Measurements from ENCODE around the gene ICAM1. TPM values are rescaled to one million over a fixed set of nuclear protein-coding genes. Genes with fewer than 3 reads are reported as not detected.

Gene ICAM1
- total and polyA plus RNA-seq, 8 donors = 2.3 to 15.6 (median 8.7) TPM

- WGBS, 5 donors = 88 to 94% (median 91%) methylated on average over 16 to 19 of the region's 19 CpGs
- TF ChIP-seq EP300 (IDR thresholded peaks at IDR 0.05) (no peak), CTCF (IDR thresholded peaks at IDR 0.05) (no peak), POLR2A (IDR thresholded peaks at IDR 0.05) (no peak), POLR2AphosphoS5 (IDR thresholded peaks at IDR 0.05) (no peak)
- no peak overlapping the region for H3K4me3 ChIP-seq
- DNase-seq = peak in 1 of 2 donors; percentile 56
- H3K9me3 ChIP-seq = no peaks in the 10 kb centered on the region
- no peak overlapping the region for H3K27ac ChIP-seq
- intact Hi-C loops (cut with DNase I; ENCODE audit: low total_unique reads) = loop anchor here (10.0 kb wide), 1 partner anchor 53 kb away; no protein-coding TSS in a partner anchor
- H3K4me1 ChIP-seq = no peaks in the 10 kb centered on the region
- H3K36me3 ChIP-seq = peaks cover 85 to 100% (median 100%) of the 10 kb centered on the region in 4 donors
- H3K27me3 ChIP-seq = no peaks in the 10 kb centered on the region
Measured at GRCh38 chr19:10321874-10322835, 51.2 kb downstream of the ICAM1 start.

- H3K27ac ChIP-seq = no peak overlapping the region
- peaks cover 94 to 100% (median 99%) of the 10 kb centered on the region in 4 donors for H3K36me3 ChIP-seq
- H3K4me3 ChIP-seq = no peak overlapping the region
- peaks cover 0 to 3% (median 0%) of the 10 kb centered on the region in 4 donors for H3K4me1 ChIP-seq
- intact Hi-C loops (cut with DNase I; ENCODE audit: low total_unique reads) = loop anchor here (10.0 kb wide), 1 partner anchor 49 kb away; no protein-coding TSS in a partner anchor
- no peaks in the 10 kb centered on the region for H3K27me3 ChIP-seq
- DNase-seq = no peak
- WGBS, 5 donors = 84 to 90% (median 90%) methylated on average over 8 of the region's 8 CpGs
- H3K9me3 ChIP-seq = no peaks in the 10 kb centered on the region
- TF ChIP-seq POLR2AphosphoS5 (IDR thresholded peaks at IDR 0.05) = no peak
- TF ChIP-seq POLR2A (IDR thresholded peaks at IDR 0.05) = no peak
- TF ChIP-seq CTCF (IDR thresholded peaks at IDR 0.05) = no peak
- TF ChIP-seq EP300 (IDR thresholded peaks at IDR 0.05) = no peak
Measured at GRCh38 chr19:10325732-10326131, 54.8 kb downstream of the ICAM1 start.

GRCh38 chr19:10327793-10328192 is 56.9 kb downstream of the ICAM1 start:
- intact Hi-C loops (cut with DNase I; ENCODE audit: low total_unique reads) = loop anchor here (10.0 kb wide), 1 partner anchor 47 kb away; no protein-coding TSS in a partner anchor
- Histone ChIP-seq H3K27ac (no peak overlapping the region), H3K27me3 (no peaks in the 10 kb centered on the region), H3K4me3 (no peak overlapping the region), H3K4me1 (peaks cover 9 to 18% (median 13%) of the 10 kb centered on the region in 4 donors), H3K36me3 (peaks cover 75 to 85% (median 79%) of the 10 kb centered on the region in 4 donors), H3K9me3 (no peaks in the 10 kb centered on the region)
- no peak for DNase-seq
- WGBS, 5 donors = 81 to 88% (median 85%) methylated on average over 7 of the region's 7 CpGs
- TF ChIP-seq POLR2A (IDR thresholded peaks at IDR 0.05) = no peak
- no peak for TF ChIP-seq CTCF (IDR thresholded peaks at IDR 0.05)
- TF ChIP-seq POLR2AphosphoS5 (IDR thresholded peaks at IDR 0.05) = no peak
- no peak for TF ChIP-seq EP300 (IDR thresholded peaks at IDR 0.05)

GRCh38 chr19:10328558-10329429 is 57.9 kb downstream of the ICAM1 start:
- WGBS, 5 donors = 92 to 96% (median 95%) methylated on average over 14 to 41 of the region's 41 CpGs
- peaks cover 65 to 75% (median 69%) of the 10 kb centered on the region in 4 donors for H3K36me3 ChIP-seq
- no peak overlapping the region for H3K27ac ChIP-seq
- H3K4me3 ChIP-seq = no peak overlapping the region
- TF ChIP-seq EP300 (IDR thresholded peaks at IDR 0.05) (no peak), POLR2AphosphoS5 (IDR thresholded peaks at IDR 0.05) (no peak), CTCF (IDR thresholded peaks at IDR 0.05) (no peak), POLR2A (IDR thresholded peaks at IDR 0.05) (no peak)
- no peak for DNase-seq
- intact Hi-C loops (cut with DNase I; ENCODE audit: low total_unique reads) = loop anchor here (10.0 kb wide), 1 partner anchor 46 kb away; no protein-coding TSS in a partner anchor
- H3K9me3 ChIP-seq = no peaks in the 10 kb centered on the region
- H3K4me1 ChIP-seq = peaks cover 9 to 22% (median 19%) of the 10 kb centered on the region in 4 donors
- no peaks in the 10 kb centered on the region for H3K27me3 ChIP-seq
